NT2/D1 (cell line): ENCODE results near the gene NBPF6.
"Not testable (repeated sequence)": the region's sequence is repeated elsewhere in the genome, so short reads cannot be mapped to it uniquely, and the experiment has no call there.

ENCODE experiments used
- SUZ12 ChIP-seq: IDR thresholded peaks from 2 replicates; pipeline ENCODE4 v1.6.1; 2011; ENCODE audit not compliant: insufficient read length, insufficient read depth; ENCODE audit errors: extremely low read depth
- ZNF274 ChIP-seq: IDR thresholded peaks from 2 replicates; pipeline ENCODE4 v1.6.1; 2011; ENCODE audit warnings: mild to moderate bottlenecking, low read depth, low read length

DNA sequence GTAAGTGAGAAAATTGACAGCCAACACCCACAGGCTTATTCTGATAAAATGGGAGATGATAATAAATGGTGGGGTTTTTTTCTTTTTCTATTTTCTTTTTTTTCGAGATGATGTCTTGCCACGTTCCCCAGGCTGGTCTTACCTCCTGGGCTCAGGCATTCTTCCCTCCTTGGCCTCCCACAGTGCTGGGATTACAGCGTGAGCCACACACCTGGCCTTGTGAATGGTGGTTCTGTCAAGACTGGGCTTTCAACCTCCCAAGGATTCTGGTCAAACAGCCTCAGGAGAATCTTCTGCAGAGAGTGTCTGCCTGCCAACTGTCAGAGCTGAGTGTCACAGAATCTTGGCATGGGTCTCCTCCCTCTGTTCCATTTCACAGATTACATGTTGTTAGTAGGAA, 16.7 kb upstream of the NBPF6 start:
- TF ChIP-seq ZNF274, SUZ12: not testable (repeated sequence)
